Measurements from ENCODE around the gene RTEL1. TPM values are rescaled to one million over a fixed set of nuclear protein-coding genes. Genes with fewer than 3 reads are reported as not detected.

RTEL1 gene
- polyA plus RNA-seq, 1 of the 3 experiments (the other 2 are of a cell fraction) = 9.9 TPM

DNA sequence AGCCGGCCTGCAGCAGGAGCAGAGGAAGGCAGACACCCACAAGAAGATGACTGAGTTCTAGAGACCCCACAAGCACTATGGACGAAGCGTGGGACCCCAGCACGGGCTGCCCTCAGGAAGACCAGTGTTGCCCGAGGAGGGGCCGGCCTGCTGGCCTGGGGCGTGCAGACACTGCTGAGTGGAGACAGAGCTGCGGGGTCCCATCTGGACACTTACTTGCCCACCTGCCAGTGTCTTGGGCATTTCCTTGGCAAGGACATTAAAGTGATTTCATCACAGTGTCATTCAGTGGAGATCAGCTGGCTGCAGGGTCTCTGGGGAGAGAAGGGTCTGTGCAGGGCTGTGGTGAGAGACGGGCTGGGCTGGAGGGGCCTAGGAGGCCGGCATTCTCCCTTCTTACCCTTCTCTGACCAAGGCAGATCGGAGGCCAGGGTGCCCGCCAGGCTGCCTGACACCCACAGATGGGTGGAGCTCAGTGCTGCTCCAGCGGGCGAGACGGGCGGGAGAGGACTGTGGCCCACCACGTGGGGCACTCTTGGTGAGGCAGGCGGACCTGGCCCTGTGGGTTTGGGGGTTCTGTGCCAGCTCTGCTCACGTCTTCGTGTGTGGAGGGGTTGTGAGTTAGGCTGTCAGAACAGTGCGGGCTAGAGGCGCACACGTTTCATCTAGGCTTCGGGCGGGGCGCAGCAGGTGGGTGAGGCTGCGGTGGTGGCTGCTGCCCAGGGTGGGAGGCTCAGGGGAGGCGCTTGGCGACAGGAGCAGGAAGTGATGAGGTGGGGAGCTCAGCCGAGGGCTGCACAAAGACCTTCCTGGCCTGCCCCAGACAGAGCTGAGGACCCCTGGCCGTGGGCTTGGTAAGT lies 78.0 kb downstream of the RTEL1 start, which contains the start of gene LIME1:
TSS of gene LIME1 (plus strand) at position 806 of the 860 bp plus-strand sequence. CDS start 886 bp downstream, outside the sequence.
- Histone ChIP-seq H3K4me3 (ENCODE audit: low read depth in 2 of 2, low read length in 1 of 2) (no peak within 1 kb of the TSS), H3K36me3 (replicated peaks in 1 of 2; ENCODE audit: control insufficient read depth in 1 of 2, insufficient read depth in 2 of 2, low read length in 1 of 2) (peaks cover 0 to 18% of the 10 kb centered on the region in 2 experiments), H3K9ac (no peak within 1 kb of the TSS), H3K79me2 (ENCODE audit: insufficient read depth) (peaks cover 16% of the 10 kb centered on the region), H3F3A (replicated peaks; ENCODE audit: insufficient read depth) (peaks cover 17% of the 10 kb centered on the region), H2AFZ (ENCODE audit: low read depth) (no peak within 1 kb of the TSS), H3K9me3 (no peaks in the 10 kb centered on the region), H3K9me2 (no peaks in the 10 kb centered on the region), H3K27me3 (ENCODE audit: insufficient read depth) (no peaks in the 10 kb centered on the region), H4K20me1 (ENCODE audit: insufficient read depth) (peaks cover 8% of the 10 kb centered on the region; the same call in 1 of the 2 replicates), H3K27ac (ENCODE audit: low read depth in 2 of 2, low read length in 1 of 2) (no peak within 1 kb of the TSS), H3K4me1 (ENCODE audit: control insufficient read depth in 1 of 2, insufficient read depth in 2 of 2, low read depth in 1 of 2, low read length in 1 of 2) (peaks cover 0 to 5% of the 10 kb centered on the region in 2 experiments; a peak in 1 of 4 replicates), H3K4me2 (no peak within 1 kb of the TSS)
- TF ChIP-seq, protein P1, sequence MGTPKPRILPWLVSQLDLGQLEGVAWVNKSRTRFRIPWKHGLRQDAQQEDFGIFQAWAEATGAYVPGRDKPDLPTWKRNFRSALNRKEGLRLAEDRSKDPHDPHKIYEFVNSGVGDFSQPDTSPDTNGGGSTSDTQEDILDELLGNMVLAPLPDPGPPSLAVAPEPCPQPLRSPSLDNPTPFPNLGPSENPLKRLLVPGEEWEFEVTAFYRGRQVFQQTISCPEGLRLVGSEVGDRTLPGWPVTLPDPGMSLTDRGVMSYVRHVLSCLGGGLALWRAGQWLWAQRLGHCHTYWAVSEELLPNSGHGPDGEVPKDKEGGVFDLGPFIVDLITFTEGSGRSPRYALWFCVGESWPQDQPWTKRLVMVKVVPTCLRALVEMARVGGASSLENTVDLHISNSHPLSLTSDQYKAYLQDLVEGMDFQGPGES (IDR thresholded peaks at IDR 0.05; ENCODE audit: low read depth, low read length) = no peak
- TF ChIP-seq RAD21 (IDR thresholded peaks at IDR 0.05; ENCODE audit: low read length) (no peak), FOXJ3 (CRISPR knock-in tag; IDR thresholded peaks at IDR 0.05) (no peak), JUND (IDR thresholded peaks at IDR 0.05) (no peak), FOXM1 (IDR thresholded peaks at IDR 0.05; ENCODE audit: low read depth) (no peak), TCF12 (IDR thresholded peaks at IDR 0.05) (no peak), GATA2 (CRISPR knock-in tag; IDR thresholded peaks at IDR 0.05) (no peak), TAF1 (IDR thresholded peaks at IDR 0.05; ENCODE audit: borderline replicate concordance, low read depth, low read length) (no peak), SMC3 (IDR thresholded peaks at IDR 0.05; ENCODE audit: low read depth, low read length) (no peak), RFX5 (IDR thresholded peaks at IDR 0.05; ENCODE audit: low read length) (no peak), CHD2 (IDR thresholded peaks at IDR 0.05; ENCODE audit: low read length, partially characterized antibody) (no peak)
- TF ChIP-seq, protein P2, sequence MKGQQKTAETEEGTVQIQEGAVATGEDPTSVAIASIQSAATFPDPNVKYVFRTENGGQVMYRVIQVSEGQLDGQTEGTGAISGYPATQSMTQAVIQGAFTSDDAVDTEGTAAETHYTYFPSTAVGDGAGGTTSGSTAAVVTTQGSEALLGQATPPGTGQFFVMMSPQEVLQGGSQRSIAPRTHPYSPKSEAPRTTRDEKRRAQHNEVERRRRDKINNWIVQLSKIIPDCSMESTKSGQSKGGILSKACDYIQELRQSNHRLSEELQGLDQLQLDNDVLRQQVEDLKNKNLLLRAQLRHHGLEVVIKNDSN (IDR thresholded peaks at IDR 0.05; ENCODE audit: borderline replicate concordance, low read depth) = no peak
- TF ChIP-seq, protein P3, sequence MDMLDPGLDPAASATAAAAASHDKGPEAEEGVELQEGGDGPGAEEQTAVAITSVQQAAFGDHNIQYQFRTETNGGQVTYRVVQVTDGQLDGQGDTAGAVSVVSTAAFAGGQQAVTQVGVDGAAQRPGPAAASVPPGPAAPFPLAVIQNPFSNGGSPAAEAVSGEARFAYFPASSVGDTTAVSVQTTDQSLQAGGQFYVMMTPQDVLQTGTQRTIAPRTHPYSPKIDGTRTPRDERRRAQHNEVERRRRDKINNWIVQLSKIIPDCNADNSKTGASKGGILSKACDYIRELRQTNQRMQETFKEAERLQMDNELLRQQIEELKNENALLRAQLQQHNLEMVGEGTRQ (IDR thresholded peaks at IDR 0.05; ENCODE audit: borderline replicate concordance, low read depth, low read length) = no peak
- DNase-seq = peak; percentile 28
- POLR2A ChIA-PET = interaction anchor here (0.6 kb wide), 1 partner anchor 39 kb away, joined by 3 read pairs; no protein-coding TSS in a partner anchor
- CTCF ChIA-PET = interaction anchor here (1.4 to 1.7 kb wide), 2 partner anchors 11 to 39 kb away, joined by 3 to 6 read pairs; no protein-coding TSS in a partner anchor
- WGBS (ENCODE audit: low lambda C conversion rate) = 100% methylated on average over 5 of the region's 31 CpGs

All from SK-N-SH (cell line).